ENCODE data around the gene GGPS1. TPM values are rescaled to one million over a fixed set of nuclear protein-coding genes. Genes with fewer than 3 reads are reported as not detected.

The GGPS1 gene
- total and polyA plus RNA-seq, 11 donors: 16.4 to 40.2 (median 29.7) TPM

- intact Hi-C loops (cut with DNase I): loop anchor here in 3 of 10 donors (5.0 to 10.0 kb wide), 3 partner anchors 36 to 83 kb away; partner anchors contain the start of gene TBCE (in 1 of the 3)
- WGBS, 4 donors: 55 to 65% (median 63%) methylated on average over 3 of the region's 3 CpGs
- peaks cover 7 to 43% (median 35%) of the 10 kb centered on the region in 12 donors for H3K4me1 ChIP-seq
- ATAC-seq (no peak), DNase-seq (no peak)
- H3K27me3 ChIP-seq: no peaks in the 10 kb centered on the region
- H3K27ac ChIP-seq: no peak overlapping the region
- H3K4me3 ChIP-seq: no peak overlapping the region
- no peaks in the 10 kb centered on the region for H3K9me3 ChIP-seq
- no peak for TF ChIP-seq POLR2A (IDR thresholded peaks at IDR 0.05)
- no peak for TF ChIP-seq CTCF (IDR thresholded peaks at IDR 0.05)
- peaks cover 0 to 18% (median 14%) of the 10 kb centered on the region in 9 donors for H3K36me3 ChIP-seq
These were observed 3.0 kb downstream of the GGPS1 start for GRCh38 chr1:235331401-235331800.

- peak overlapping the region in 1 of 12 donors; percentile 28 for H3K4me3 ChIP-seq
- ATAC-seq (peak; percentile 89 to 97 (median 96)), DNase-seq (peak in 1 of 5 donors; percentile 23)
- H3K4me1 ChIP-seq: peaks cover 0 to 34% (median 19%) of the 10 kb centered on the region in 12 donors
- no peaks in the 10 kb centered on the region for H3K27me3 ChIP-seq
- intact Hi-C loops (cut with DNase I): loop anchor here in 2 of 10 donors (10.0 kb wide), 2 partner anchors 68 to 78 kb away; no protein-coding TSS in a partner anchor
- H3K36me3 ChIP-seq: peaks cover 0 to 67% (median 55%) of the 10 kb centered on the region in 9 donors
- H3K27ac ChIP-seq: peak overlapping the region in 2 of 12 donors; percentile 13 to 68
- no peaks in the 10 kb centered on the region for H3K9me3 ChIP-seq
- WGBS, 4 donors: 64 to 74% (median 68%) methylated on average over 4 of the region's 4 CpGs
- TF ChIP-seq CTCF (IDR thresholded peaks at IDR 0.05): no peak
- no peak for TF ChIP-seq POLR2A (IDR thresholded peaks at IDR 0.05)
These were observed 8.5 kb downstream of the GGPS1 start for GRCh38 chr1:235336903-235337302.

- TF ChIP-seq POLR2A (IDR thresholded peaks at IDR 0.05) (no peak), CTCF (IDR thresholded peaks at IDR 0.05) (no peak)
- Histone ChIP-seq H3K27ac (no peak overlapping the region), H3K27me3 (no peaks in the 10 kb centered on the region), H3K36me3 (peaks cover 0 to 89% (median 77%) of the 10 kb centered on the region in 9 donors), H3K9me3 (no peaks in the 10 kb centered on the region), H3K4me1 (peaks cover 0 to 25% (median 12%) of the 10 kb centered on the region in 12 donors), H3K4me3 (no peak overlapping the region)
- 83 to 85% (median 84%) methylated on average over 8 of the region's 8 CpGs for WGBS, 4 donors
- no peak for ATAC-seq
- intact Hi-C loops (cut with DNase I): loop anchor here in 2 of 10 donors (10.0 kb wide), 2 partner anchors 65 to 75 kb away; no protein-coding TSS in a partner anchor
- DNase-seq: no peak
These were observed 11.4 kb downstream of the GGPS1 start for GRCh38 chr1:235339746-235340145.

- no peaks in the 10 kb centered on the region for H3K9me3 ChIP-seq
- H3K4me3 ChIP-seq: no peak overlapping the region
- DNase-seq (no peak), ATAC-seq (no peak)
- H3K27me3 ChIP-seq: no peaks in the 10 kb centered on the region
- peaks cover 0 to 25% (median 11%) of the 10 kb centered on the region in 12 donors for H3K4me1 ChIP-seq
- TF ChIP-seq POLR2A (IDR thresholded peaks at IDR 0.05): no peak
- no peak for TF ChIP-seq CTCF (IDR thresholded peaks at IDR 0.05)
- H3K27ac ChIP-seq: no peak overlapping the region
- H3K36me3 ChIP-seq: peaks cover 0 to 89% (median 69%) of the 10 kb centered on the region in 9 donors
- 29 to 47% (median 39%) methylated on average over 1 of the region's 1 CpG for whole genome bisulfite sequencing, 4 donors
- intact Hi-C loops (cut with DNase I): no loop called here
These were observed 13.0 kb downstream of the GGPS1 start for GRCh38 chr1:235341334-235341733.

Measured in heart left ventricle (tissue), 16 donors.